HG02852 (cell line): Measurements from ENCODE around the gene PIAS1.
"Not testable (repeated sequence)": the region's sequence is repeated elsewhere in the genome, so short reads cannot be mapped to it uniquely, and the experiment has no call there.

ENCODE experiments used
- ATAC-seq: cut with Tn5 transposase; IDR thresholded peaks from one replicate; pipeline ENCODE4 v1.9.1; 2021; ENCODE audit warnings: mild to moderate bottlenecking, moderate library complexity; ENCODE audit not compliant: unreplicated experiment

The PIAS1 gene

DNA sequence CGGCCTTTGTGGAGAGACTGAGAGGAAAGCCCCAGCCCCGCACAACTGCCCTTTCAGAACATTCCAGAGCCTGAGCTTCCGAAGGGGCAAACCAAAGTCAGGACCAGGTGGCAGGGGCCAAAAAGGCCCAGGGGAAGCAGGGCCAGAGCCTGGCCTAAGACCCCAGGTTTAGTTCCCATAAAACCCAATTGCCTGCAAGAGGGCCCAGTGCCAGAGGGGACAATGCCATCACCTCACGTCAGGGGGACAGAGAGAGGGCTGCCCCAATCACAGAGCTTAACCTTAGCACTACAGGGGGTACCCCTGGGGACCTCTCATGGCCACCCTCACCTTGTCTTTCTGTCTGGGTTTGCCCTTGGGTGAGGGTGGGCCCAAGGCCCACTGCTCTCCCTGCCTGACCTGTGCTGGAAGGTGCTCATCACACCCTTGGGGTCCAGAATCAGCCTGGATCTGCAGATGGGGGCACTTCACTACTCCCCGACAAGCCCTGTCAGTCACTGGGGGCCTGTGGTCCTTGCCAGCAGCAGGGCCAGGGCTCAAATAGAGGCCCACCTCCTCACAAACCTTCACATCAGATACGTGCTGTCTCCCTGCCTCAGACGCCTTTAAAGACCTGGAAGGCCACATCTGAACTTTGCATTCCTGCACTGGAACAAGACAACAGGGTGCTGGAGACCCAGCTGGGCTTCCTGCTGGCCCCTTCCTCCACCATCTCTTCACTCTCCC, 147.2 kb downstream of the PIAS1 start:
- ATAC-seq, result no peak

DNA sequence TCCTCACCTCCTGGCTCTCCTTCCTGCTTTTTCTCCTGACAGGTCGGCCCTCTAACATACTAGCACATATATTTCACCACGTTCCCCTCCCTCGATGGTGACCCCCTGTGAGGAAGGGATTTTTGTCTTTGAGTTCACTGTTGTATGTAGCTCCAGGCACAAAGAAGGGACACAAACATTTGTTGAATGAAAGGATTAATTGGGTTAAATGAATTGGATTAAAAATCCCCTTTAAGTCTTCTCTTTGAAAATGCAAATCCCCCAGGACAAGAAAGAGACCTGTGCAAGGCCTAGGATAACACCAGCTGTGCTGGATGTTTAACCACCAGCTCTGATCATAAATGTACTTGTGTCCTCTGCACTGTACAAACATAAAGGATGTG, 147.8 kb downstream of the PIAS1 start:
- ATAC-seq, result no peak

DNA sequence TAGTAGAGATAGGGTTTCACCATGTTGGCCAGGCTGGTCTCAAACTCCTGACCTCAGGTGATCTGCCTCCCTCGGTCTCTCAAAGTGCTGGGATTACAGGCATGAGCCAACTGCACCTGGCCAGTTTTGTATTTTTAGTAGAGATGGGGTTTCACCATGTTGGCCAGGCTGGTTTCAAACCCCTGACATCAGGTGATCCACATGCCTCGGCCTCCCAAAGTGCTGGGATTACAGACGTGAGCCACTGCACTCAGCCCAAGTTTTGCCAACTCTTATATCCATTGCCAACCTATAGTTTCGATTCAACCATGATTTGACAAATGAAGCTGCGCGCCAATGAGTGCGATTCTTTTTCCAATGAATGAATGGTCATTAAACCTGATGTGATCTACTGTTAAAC, 148.9 kb downstream of the PIAS1 start:
- ATAC-seq, result not testable (repeated sequence)

DNA sequence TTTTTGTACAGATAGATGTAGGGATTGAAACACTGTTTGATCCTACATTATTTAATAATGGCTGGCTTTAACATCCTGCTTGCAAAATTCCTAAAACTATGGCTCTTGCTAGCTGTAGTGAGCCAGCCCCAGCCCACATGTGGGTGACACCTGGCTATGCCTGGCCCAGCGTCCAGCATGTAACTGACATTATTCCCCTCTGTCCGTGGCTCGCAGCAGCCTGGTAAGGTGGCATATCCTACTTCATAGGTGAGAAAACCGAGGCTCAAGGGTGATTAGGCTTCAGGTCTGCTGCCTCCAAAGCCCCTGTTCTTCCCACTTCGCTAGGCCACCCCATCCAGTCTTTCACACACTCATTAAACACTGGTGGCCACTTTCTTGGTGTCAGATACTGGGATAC, 149.4 kb downstream of the PIAS1 start:
- ATAC-seq, result no peak

DNA sequence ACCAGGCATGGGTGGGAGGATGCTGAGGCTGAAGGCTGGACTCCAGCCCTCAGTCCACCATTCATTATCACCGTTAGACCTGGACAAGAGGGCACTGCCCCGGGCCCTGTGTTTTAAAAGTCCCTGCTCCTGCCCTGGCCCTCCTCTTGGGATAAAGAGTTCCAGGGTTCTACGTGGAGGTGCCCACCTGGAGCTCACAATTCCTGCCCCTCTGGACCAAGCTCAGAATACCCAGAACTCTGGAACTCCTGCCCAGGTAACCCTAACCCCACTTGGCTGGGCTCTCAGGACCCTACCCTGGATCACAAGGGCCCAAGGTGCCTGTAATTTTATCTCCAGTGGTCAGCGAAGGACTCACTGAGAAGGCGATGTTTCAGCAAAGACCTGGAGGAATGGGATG, 149.8 kb downstream of the PIAS1 start:
- ATAC-seq, result no peak

DNA sequence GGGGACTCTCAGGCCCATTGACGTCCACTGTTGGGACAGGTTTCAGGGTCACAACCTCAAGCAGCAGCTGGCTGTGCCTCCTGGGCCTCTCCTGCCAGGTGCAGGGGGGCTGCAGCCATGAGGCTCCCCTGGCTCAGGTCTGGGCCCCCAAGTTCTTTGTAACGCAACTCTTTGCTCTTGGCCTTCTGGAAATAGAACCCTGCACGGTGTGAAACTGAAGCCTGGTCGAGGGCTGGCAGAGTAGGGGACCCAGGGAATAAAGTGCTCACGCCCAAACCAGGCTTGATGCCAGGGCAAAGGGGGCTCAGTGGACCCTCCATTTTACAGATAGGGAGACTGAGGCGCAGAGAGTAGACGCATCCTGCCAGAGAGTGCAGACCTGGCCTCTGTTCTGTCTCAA, 150.2 kb downstream of the PIAS1 start:
- ATAC-seq, result no peak

DNA sequence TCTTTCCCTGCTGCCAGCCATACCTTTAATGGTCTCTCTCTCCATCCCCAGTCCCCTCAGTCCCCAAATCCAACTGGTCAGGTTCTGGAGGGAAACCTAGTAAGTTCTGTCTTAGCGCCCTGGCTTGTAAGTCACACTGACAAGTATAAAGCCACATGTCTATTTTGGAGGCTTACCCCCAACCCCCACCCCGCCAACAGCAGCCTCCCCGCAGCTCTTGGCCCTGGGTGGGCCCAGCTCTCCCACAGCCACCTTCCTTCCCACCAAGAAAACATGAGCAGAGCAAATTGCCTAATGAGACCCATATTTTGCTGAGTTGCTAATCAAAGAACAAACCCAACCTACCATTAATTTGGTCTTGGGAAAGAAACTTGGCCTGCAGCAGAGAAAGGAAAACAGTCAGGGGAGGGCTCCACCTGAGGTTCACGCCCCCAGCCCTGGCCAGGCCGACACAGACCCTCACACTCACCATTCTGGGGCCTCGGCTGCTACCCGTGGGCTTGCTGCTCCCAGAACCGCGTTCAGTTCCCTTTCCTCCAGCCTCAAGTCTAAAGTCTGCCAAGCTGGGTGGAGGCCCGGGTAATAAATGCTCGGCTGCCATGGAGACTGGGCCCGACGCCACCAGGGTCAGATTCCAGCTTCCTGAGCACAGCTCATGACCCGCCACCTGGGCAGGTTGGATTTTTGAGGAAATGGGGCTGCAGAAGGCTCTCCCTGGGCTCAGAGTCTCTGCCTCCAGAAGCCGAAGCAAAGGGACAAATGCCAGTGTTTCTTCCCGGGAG, 150.9 kb downstream of the PIAS1 start, which contains the start of gene CALML4:
TSS of gene CALML4 (minus strand) at position 557 of the 782 bp plus-strand sequence. CDS start at position 472, 85 bp downstream.
- no peak for ATAC-seq

DNA sequence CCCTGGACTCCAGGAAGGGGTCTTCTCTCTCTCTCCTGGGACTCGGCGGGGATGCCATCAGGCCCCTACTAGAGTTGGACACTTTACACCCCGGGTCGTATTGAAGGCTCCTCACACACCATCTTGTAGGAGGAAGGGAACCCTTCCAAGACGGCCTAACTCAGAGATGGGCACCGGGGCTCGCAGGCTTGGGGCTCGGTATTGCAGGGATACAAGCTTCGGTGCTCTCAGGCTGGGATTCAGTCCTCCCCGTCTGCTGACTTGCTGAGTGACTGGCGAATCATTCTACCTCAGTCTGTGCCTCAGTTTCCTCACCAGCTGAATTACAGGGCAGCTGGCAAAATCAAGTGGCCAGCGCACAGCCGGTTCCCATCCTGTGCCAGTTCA, 151.4 kb downstream of the PIAS1 start:
- ATAC-seq, result no peak

DNA sequence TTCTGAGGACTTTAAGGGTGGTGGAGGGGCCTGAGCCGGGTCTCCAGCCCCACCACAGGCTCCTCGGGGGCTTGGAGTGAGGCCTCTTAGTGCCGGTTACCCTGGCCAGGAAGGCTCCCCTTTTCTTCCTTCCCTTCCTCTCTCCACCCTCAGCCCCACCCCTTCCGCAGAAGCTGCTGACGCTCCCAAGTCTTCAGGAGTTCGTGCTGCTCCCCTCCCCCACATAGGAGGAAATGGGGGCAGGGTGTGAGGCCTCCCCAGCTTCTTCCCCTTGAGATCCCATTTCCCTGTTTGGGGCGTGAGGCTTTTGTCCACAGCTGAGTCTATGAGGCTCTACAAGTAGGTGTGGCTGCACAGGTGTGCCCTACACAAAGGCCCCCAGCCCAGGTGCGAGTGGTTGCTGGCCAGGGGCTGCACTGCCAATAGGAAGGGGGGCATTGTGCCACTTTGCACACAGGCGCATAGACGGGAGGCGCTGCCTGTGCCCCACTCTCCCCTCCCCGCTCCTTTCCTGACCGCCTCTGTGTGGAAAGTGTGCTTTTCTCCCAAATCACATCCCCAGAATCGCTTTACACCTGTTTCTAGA, 151.9 kb downstream of the PIAS1 start:
- ATAC-seq, result no peak

DNA sequence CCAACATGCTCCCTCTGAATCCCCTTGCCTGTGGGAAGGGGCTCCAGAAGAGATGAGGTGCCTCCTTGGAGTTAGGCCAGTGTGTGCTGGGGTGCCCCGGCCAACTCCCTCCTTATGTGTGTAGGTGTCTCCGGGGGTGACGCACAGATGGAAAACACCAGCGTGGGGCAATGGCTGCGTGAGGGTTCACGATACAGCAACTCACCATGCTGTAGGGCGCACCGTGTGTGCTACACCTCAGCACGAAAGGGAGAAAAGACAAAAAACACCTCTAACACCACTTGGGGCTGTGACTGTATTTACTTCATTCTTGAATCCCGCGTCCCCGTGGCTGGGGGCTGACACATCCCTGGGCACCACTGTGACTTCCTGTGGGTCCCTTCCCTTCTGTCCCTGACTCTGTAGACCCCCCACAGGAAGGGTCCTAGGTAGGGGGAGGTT, 152.6 kb downstream of the PIAS1 start:
- ATAC-seq, result no peak

DNA sequence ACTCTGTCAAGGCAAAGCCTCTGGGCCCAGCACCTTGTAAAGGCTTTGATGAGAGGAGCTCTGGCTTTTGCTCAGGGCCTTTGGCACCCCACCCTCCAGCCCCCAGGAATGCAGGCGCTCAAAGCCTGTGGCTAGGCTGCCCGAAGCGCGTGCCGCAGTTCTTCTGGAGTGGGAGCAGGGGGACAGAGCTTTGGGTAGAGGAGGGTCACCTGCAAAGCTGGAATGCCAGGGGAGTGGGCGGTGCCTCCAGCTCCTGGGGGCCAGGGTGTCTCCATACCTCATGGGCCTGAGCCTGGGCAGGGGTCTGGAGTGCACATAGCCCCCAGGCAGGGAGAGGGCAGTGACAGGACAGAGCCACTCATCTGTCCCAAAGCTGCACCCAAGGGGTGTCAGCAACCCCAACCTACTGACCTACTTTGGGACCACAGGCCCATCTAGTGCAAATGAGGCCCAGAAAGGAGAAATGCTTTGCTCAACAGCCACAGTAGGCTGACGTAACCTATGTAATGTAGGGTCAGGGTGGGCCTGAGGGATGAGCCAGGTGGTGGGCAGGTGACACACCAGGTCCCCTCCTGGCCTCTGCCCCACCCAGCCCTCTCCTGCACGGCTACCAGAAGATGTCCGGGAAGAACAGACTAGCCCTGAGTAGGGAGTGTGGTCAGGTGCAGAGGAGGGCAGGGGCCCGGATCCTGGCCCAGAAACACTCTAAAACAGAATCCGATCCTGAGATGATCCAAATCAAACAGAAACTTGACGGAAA, 153.2 kb downstream of the PIAS1 start:
- ATAC-seq, result no peak

DNA sequence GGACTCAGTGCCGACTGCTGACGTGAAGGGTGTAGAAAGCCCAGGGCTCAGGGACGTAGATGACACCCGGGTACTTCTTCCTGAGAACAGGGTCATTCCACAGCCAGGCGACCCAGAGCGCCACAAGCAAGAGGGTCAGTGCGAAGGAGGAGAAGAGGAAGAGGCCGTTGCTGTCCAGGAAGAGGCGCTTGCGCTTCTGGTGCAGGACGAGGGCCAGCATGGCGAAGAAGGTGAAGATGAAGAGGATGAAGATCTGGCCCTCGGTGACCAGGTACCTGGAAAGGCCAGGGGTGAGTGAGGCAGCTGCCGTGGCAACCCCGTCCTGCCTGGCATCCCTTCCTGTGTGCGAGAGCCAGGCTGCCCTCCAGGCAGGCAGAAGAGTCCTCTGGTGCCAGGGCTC, 154.0 kb downstream of the PIAS1 start:
- no peak for ATAC-seq

DNA sequence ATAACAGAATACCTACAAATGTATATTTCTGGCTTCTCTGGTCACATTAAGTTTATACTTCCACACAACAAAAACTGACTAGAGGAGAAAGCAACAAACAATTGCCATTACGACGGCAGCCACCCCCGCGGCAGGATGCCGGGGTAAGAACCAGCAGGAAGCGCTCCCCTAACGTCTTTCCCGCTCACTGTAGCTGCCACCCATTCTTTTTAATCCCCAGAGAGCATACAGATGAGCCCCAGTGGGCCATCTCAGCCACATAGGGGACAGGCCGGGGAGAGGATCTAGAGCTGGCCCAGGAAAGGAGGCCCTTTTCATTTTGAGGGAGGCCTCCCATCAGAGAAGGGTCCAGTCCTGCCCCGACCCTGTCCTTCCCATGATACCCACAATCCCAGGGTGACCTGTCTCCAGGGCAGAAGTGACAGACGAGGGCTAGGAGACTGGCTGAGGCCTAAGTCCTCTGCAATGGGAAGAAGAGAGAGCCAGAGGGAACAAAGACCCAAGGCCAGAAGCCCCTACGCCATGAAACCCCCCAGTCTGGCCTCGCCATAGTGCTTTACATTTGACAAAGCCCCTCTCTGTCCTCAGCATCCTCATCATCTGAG, 154.6 kb downstream of the PIAS1 start:
- no peak for ATAC-seq

DNA sequence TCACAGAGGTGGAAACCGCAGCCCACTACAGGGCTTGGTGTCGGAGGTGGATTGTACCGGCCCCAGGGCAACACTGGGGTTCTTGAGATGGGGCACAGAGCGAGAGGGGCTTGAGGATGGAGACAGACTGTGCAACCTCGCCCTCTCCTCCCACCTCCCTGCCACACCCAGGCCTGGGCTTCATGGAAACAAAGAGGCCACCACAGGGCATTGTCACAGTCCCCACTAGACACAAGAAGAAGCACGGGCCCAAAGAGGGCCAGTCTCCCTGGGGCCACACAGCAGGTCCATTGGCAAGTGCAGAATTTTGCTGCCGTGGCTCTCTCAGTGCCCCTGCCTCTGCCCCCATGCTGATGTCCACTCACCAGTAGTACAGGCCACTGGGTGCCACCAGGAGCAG, 155.2 kb downstream of the PIAS1 start:
- no peak for ATAC-seq

DNA sequence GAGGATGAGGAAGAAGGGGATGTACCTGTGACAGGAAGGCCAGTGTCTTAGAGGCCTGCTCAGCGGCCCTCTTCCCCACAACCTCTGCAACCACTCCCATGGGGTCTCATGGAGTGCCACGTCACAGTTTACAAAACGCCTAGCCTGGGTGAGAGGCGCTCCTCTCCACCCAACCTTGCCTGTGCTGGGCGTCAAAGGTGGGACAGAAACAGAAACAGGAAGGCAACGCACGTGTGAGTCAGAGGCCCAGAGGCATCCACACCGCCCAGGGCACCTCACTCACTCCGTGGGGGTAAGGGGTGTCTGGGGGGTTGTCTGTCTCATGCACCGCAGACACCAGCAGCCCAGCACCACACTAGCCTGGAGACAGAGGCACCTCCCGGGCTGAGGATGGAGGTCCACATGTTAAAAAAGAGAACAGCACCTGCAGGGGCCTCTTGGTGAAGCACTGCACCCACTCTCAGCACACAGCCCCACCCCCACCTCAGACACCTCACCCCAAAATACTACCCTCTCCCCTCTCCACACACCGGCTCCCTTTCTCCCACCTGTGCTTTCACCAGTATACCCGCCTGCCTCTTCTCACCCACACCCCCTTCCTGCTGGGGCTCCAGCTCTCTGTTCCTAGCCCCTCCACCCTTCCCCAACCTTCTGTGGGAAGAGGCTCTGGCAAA, 155.8 kb downstream of the PIAS1 start:
- ATAC-seq, result peak; percentile 58

DNA sequence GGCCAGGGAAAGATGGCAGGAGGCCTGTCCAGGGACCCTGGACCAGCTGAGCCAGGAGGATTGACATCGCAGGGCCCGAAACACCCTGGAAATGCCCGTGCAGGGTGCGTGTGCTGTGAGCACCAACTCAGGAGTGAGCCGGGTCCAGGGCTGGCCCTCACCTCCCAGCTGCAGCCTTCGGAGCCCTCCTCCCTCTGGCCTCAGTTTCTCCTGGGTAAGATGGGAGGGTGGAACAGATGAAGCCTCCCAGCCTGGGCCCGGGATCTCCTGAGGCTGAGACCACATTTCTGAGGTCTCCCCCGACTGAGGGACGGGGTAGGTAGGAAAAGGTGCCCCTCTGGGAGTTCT, 156.3 kb downstream of the PIAS1 start:
- no peak for ATAC-seq

DNA sequence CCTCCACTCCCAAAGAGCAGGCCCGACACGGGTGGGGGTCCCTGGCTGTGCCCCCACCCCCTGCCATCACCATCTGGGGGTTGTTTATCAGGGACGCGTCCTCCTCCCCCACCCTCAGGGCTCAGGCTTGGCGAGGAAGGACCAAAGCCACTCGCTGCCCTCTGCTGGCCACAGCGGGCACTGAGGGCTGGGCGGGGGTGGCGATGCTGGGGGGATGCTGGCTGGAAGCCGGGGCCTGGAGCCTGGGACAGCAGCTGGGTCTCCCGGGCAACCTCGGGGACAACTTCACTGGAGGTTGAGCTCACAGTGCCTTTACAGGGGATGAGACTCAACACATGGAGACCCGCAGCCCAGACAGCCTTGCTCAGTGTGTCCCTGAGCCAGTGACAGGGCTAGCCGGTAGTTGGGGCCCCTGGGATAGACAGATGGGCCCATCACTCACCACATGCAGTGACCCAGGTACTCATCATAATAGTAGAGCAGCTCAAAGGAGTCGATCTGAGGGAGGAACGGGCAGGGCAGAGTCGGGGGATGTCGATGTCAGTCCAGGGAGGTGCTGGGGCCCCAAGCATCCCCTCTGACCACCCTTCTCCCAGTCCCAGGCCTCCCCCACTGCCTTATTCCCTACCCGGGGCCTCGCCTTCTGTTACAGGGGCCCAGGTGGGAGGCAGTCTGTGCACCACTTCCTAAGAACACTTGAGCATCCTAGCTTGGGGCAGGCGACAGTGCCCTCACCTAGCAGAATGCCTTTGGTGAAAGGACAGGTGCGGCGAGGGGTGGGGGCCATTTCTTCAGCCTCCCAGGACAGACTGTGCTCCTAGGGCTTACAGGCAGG, 156.9 kb downstream of the PIAS1 start:
- ATAC-seq, result no peak

DNA sequence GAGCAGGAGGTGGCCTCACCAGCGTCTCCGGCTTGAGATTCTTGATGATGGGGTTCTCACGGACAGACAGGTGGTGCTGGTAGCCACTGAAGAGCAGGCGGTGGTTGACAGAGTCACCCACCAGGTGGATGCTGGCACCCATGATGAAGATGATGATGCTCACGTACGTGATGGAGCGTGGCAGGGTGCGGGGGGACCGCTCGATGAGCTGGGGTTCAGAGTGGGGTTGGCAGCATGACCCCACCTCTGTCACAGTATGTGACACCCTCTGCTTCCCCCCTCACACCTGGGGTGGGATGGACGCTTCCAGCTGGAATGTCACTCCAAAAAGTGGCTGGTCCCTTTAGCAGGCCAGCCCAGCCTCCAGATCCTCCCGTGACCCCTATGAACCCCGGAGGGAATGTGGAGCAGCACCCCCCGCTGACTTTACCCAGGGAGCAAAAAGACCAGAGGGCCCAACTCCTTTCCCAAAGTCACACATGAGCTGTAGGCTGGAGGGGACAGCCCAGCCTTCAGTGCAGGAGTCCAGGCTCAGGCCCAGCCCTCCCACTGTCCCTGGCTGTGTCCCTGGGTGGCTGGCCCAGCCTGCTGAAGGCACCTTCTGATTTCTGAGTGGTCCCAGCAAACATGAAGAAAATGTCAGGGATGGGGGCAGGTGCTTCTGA, 157.7 kb downstream of the PIAS1 start:
- ATAC-seq, result no peak

DNA sequence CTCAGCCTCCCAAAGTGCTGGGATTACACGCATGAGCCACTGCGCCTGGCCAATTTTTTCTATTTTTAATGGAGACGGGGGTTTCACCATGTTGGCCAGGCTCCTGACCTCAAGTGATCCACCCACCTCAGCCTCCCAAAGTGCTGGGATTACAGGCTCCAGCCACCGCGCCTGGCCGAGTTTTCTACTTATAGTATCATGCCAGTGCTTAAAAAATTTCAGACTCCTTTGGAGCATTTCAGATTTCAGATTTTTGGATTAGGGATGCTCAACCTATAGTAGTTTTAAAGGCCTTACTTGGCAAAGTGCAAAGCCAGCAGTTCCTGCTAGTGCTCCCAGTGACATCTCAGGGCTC, 159.4 kb downstream of the PIAS1 start:
- ATAC-seq, result not testable (repeated sequence)
